GM18511 (cell line): ENCODE results near the gene TSPAN9.

Experiments
- ATAC-seq: cut with Tn5 transposase; IDR thresholded peaks from one replicate; pipeline ENCODE4 v1.9.1; 2021; ENCODE audit warnings: mild to moderate bottlenecking, moderate library complexity; ENCODE audit not compliant: unreplicated experiment

TSPAN9 gene

GRCh38 chr12:3137814-3138445 is 60.8 kb downstream of the TSPAN9 start:
- ATAC-seq: no peak

- no peak for ATAC-seq
Observed at GRCh38 chr12:3138941-3139511, 61.8 kb downstream of the TSPAN9 start.

GRCh38 chr12:3139760-3140159 is 62.6 kb downstream of the TSPAN9 start:
- ATAC-seq: no peak

- ATAC-seq: no peak
Observed at GRCh38 chr12:3140284-3140683, 63.1 kb downstream of the TSPAN9 start.

GRCh38 chr12:3141339-3142321 is 64.5 kb downstream of the TSPAN9 start:
- no peak for ATAC-seq

- ATAC-seq: no peak
Observed at GRCh38 chr12:3142386-3142785, 65.2 kb downstream of the TSPAN9 start.

- no peak for ATAC-seq
Observed at GRCh38 chr12:3144495-3144894, 67.3 kb downstream of the TSPAN9 start.

- ATAC-seq: no peak
Observed at GRCh38 chr12:3145033-3145432, 67.9 kb downstream of the TSPAN9 start.

GRCh38 chr12:3145546-3146310 is 68.5 kb downstream of the TSPAN9 start:
- ATAC-seq: no peak

- ATAC-seq: no peak
Observed at GRCh38 chr12:3147260-3147659, 70.1 kb downstream of the TSPAN9 start.

- no peak for ATAC-seq
Observed at GRCh38 chr12:3148366-3149000, 71.3 kb downstream of the TSPAN9 start.

- no peak for ATAC-seq
Observed at GRCh38 chr12:3149515-3150307, 72.5 kb downstream of the TSPAN9 start.

GRCh38 chr12:3150308-3150670 is 73.1 kb downstream of the TSPAN9 start:
- ATAC-seq: no peak

GRCh38 chr12:3150931-3151835 is 74.0 kb downstream of the TSPAN9 start:
- ATAC-seq: no peak

- ATAC-seq: no peak
Observed at GRCh38 chr12:3152011-3152511, 74.9 kb downstream of the TSPAN9 start.

- ATAC-seq: no peak
Observed at GRCh38 chr12:3152892-3153291, 75.7 kb downstream of the TSPAN9 start.

- ATAC-seq: no peak
Observed at GRCh38 chr12:3154006-3154405, 76.8 kb downstream of the TSPAN9 start.

GRCh38 chr12:3155702-3156370 is 78.7 kb downstream of the TSPAN9 start:
- ATAC-seq: no peak
